B cell (primary cell): ENCODE results near the gene TNF. TPM values are rescaled to one million over a fixed set of nuclear protein-coding genes. Genes with fewer than 3 reads are reported as not detected.

Experiments
- ATAC-seq: fragments of 200-7000 bp; cut with Tn5 transposase; one replicate; pipeline ENCODE4 v1.10.0; 2021; ENCODE audit warnings: low read depth, mild to moderate bottlenecking, moderate number of reproducible peaks, moderate library complexity
- CTCF ChIA-PET: fragments of 350-600 bp; sonication (Branson Sonifier 250); formaldehyde crosslinking; loops from one replicate; lab custom pipeline; 2021; ENCODE audit warnings: antibody characterized with exemption, inconsistent platforms; lab: Charles Lee
- POLR2A ChIA-PET: fragments of 350-600 bp; sonication (Branson Sonifier 250); formaldehyde crosslinking; loops from one replicate; lab custom pipeline; 2021; ENCODE audit warnings: antibody characterized with exemption; lab: Charles Lee
- DNase-seq: peaks from one replicate; pipeline ENCODE4 v3.0.0; 2013
- H2AFZ ChIP-seq: 2 replicates; pipeline ENCODE4 v1.6.1; 2012; ENCODE audit warnings: mild to moderate bottlenecking, low read depth, low read length; ENCODE audit not compliant: insufficient read depth, poor library complexity, severe bottlenecking
- H3K27ac ChIP-seq, 2 donors: 1 replicate in 1 of 2; 2 replicates in 1 of 2; pipeline ENCODE4 v1.5.1; 2012 to 2013; ENCODE audit warnings: low read length in 2 of 2, mild to moderate bottlenecking in 2 of 2, moderate library complexity in 1 of 2
- H3K27me3 ChIP-seq, 4 experiments: fragments of 200-600 bp in 1 of 4; sonication (generic) in 1 of 4; replicated peaks in 1 of 4; 1 replicate in 2 of 4; 2 replicates in 2 of 4; pipeline versions ENCODE4 v1.6.1 to v1.7.0; 2013 to 2016; ENCODE audit warnings: low read length in 3 of 4, mild to moderate bottlenecking in 2 of 4, mixed read lengths in 1 of 4, moderate library complexity in 1 of 4; ENCODE audit not compliant: insufficient read depth in 4 of 4, control insufficient read depth in 3 of 4; ENCODE audit errors: control extremely low read depth in 1 of 4
- H3K36me3 ChIP-seq, 2 experiments: replicated peaks in 1 of 2; 1 replicate in 1 of 2; 2 replicates in 1 of 2; pipeline versions ENCODE4 v1.6.1 to v1.7.1; 2013; ENCODE audit warnings: low read length in 1 of 2; ENCODE audit not compliant: insufficient read depth in 2 of 2, control insufficient read depth in 1 of 2; ENCODE audit errors: control extremely low read depth in 1 of 2, extremely low read depth in 1 of 2
- H3K4me1 ChIP-seq, 2 donors: fragments of 200-600 bp in 1 of 2; sonication (generic) in 1 of 2; 1 replicate in 1 of 2; 2 replicates in 1 of 2; pipeline versions ENCODE4 v1.5.1 to v1.6.1; 2013 to 2017; ENCODE audit warnings: low read length in 2 of 2; ENCODE audit not compliant: control insufficient read depth in 2 of 2, insufficient read depth in 2 of 2
- H3K4me2 ChIP-seq: replicated peaks from 2 replicates; pipeline ENCODE3; 2012; ENCODE audit warnings: mild to moderate bottlenecking, low read depth, low read length; ENCODE audit not compliant: poor library complexity, severe bottlenecking
- H3K4me3 ChIP-seq, 5 experiments: fragments of 200-600 bp in 1 of 5; sonication (generic) in 1 of 5; 1 replicate in 3 of 5; 2 replicates in 2 of 5; pipeline versions ENCODE4 v1.5.1 to v1.7.0; 2011 to 2016; ENCODE audit warnings: low read length in 4 of 5, mild to moderate bottlenecking in 4 of 5, low read depth in 2 of 5, control low read depth in 1 of 5, moderate library complexity in 1 of 5; ENCODE audit not compliant: insufficient read depth in 1 of 5; ENCODE audit errors: control extremely low read depth in 1 of 5, extremely low read depth in 1 of 5
- H3K79me2 ChIP-seq: fragments of 200-600 bp; sonication (generic); one replicate; pipeline ENCODE4 v1.6.0; 2016; ENCODE audit warnings: low read length; ENCODE audit not compliant: control insufficient read depth, insufficient read depth
- H3K9ac ChIP-seq: fragments of 200-600 bp; sonication (generic); 2 replicates; pipeline ENCODE4 v1.6.1; 2017; ENCODE audit warnings: mild to moderate bottlenecking, low read length, moderate library complexity
- H3K9me3 ChIP-seq, 3 donors: one replicate each; pipeline versions ENCODE4 v1.6.1 to v1.7.1; 2013; ENCODE audit warnings: low read length in 2 of 3; ENCODE audit not compliant: control insufficient read depth in 2 of 3, insufficient read depth in 1 of 3; ENCODE audit errors: control extremely low read depth in 1 of 3
- H4K20me1 ChIP-seq: 2 replicates; pipeline ENCODE4 v1.6.0; 2012; ENCODE audit warnings: mild to moderate bottlenecking, low read length; ENCODE audit not compliant: insufficient read depth, control insufficient read depth, poor library complexity, severe bottlenecking
- H3K27ac Mint-ChIP-seq: one replicate; pipeline ENCODE4 v1.8.0; 2021; ENCODE audit warnings: mixed read lengths
- H3K27me3 Mint-ChIP-seq: one replicate; pipeline ENCODE4 v1.8.0; 2021; ENCODE audit warnings: mixed read lengths
- H3K4me1 Mint-ChIP-seq: one replicate; pipeline ENCODE4 v1.8.0; 2021; ENCODE audit warnings: mixed read lengths
- H3K4me3 Mint-ChIP-seq: one replicate; pipeline ENCODE4 v1.8.0; 2021; ENCODE audit warnings: mixed read lengths
- H3K9me3 Mint-ChIP-seq: one replicate; pipeline ENCODE4 v1.8.0; 2022; ENCODE audit warnings: mixed read lengths; ENCODE audit not compliant: insufficient read depth
- EZH2 ChIP-seq: IDR thresholded peaks from 2 replicates; pipeline ENCODE4 v1.6.1; 2012; ENCODE audit warnings: borderline replicate concordance, low read depth, mild to moderate bottlenecking, moderate library complexity, low read length; ENCODE audit not compliant: insufficient read depth, poor library complexity, severe bottlenecking
- WGBS: methylation state at CpG from one replicate; pipeline ENCODE4 v1.1.5; 2013; ENCODE audit warnings: missing lambda C conversion rate; ENCODE audit not compliant: insufficient coverage; 5-methylcytosine and 5-hydroxymethylcytosine counted together
- intact Hi-C: fragments of 100-400 bp; cut with micrococcal nuclease; formaldehyde crosslinking; loops from one replicate; pipeline ENCODE4 v1.10.0; 2022
- polyA plus RNA-seq: library from polyadenylated mRNA; depleted of rRNA; stranded (reverse); fragments of >200 nt; gene quantifications from 2 replicates; pipeline ENCODE4 v1.2.3, GENCODE V29; 2012
- total RNA-seq, 2 donors: library from RNA; stranded (reverse); fragments of 120-200 nt in 1 of 2; gene quantifications; 1 replicate in 1 of 2; 2 replicates in 1 of 2; pipeline versions ENCODE4 v1.2.3 to v1.2.4, GENCODE V29; 2013 to 2022
- TF ChIP-seq, protein P1 (sequence below): fragments of 200-600 bp; IDR thresholded peaks from one replicate; pipeline ENCODE4 v1.8.0; 2022; ENCODE audit warnings: antibody characterized with exemption, mild to moderate bottlenecking

TNF gene
- total and polyA plus RNA-seq, 2 donors (not counting 1 experiment from before 2014, with no cell fraction given): 21.9 to 22.2 TPM

DNA sequence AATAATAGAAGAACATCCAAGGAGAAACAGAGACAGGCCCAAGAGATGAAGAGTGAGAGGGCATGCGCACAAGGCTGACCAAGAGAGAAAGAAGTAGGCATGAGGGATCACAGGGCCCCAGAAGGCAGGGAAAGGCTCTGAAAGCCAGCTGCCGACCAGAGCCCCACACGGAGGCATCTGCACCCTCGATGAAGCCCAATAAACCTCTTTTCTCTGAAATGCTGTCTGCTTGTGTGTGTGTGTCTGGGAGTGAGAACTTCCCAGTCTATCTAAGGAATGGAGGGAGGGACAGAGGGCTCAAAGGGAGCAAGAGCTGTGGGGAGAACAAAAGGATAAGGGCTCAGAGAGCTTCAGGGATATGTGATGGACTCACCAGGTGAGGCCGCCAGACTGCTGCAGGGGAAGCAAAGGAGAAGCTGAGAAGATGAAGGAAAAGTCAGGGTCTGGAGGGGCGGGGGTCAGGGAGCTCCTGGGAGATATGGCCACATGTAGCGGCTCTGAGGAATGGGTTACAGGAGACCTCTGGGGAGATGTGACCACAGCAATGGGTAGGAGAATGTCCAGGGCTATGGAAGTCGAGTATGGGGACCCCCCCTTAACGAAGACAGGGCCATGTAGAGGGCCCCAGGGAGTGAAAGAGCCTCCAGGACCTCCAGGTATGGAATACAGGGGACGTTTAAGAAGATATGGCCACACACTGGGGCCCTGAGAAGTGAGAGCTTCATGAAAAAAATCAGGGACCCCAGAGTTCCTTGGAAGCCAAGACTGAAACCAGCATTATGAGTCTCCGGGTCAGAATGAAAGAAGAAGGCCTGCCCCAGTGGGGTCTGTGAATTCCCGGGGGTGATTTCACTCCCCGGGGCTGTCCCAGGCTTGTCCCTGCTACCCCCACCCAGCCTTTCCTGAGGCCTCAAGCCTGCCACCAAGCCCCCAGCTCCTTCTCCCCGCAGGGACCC is 981 bp upstream of the TNF start:
- 59% methylated on average over 13 of the region's 14 CpGs for WGBS
- Histone ChIP-seq H3K9ac (peak overlapping the region; percentile 74), H3K36me3 (peaks cover 2 to 25% of the 10 kb centered on the region in 2 experiments), H3K27me3 (no peaks in the 10 kb centered on the region), H3K79me2 (peaks cover 93% of the 10 kb centered on the region), H3K4me2 (peak overlapping the region; percentile 88), H2AFZ (peak overlapping the region; percentile 36), H3K4me3 (peak overlapping the region in 3 of 5 experiments; percentile 74 to 85 (median 77)), H3K4me1 (peaks cover 80 to 98% of the 10 kb centered on the region in 2 donors), H3K9me3 (no peaks in the 10 kb centered on the region), H3K27ac (peak overlapping the region; percentile 80 to 89), H4K20me1 (peaks cover 10% of the 10 kb centered on the region)
- peak; percentile 30 for DNase-seq
- no peaks in the 10 kb centered on the region for H3K27me3 Mint-ChIP-seq
- no peaks in the 10 kb centered on the region for H3K9me3 Mint-ChIP-seq
- TF ChIP-seq, protein P1, sequence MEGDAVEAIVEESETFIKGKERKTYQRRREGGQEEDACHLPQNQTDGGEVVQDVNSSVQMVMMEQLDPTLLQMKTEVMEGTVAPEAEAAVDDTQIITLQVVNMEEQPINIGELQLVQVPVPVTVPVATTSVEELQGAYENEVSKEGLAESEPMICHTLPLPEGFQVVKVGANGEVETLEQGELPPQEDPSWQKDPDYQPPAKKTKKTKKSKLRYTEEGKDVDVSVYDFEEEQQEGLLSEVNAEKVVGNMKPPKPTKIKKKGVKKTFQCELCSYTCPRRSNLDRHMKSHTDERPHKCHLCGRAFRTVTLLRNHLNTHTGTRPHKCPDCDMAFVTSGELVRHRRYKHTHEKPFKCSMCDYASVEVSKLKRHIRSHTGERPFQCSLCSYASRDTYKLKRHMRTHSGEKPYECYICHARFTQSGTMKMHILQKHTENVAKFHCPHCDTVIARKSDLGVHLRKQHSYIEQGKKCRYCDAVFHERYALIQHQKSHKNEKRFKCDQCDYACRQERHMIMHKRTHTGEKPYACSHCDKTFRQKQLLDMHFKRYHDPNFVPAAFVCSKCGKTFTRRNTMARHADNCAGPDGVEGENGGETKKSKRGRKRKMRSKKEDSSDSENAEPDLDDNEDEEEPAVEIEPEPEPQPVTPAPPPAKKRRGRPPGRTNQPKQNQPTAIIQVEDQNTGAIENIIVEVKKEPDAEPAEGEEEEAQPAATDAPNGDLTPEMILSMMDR: no peak
- no peak for TF ChIP-seq EZH2
- peaks cover 94% of the 10 kb centered on the region for H3K4me1 Mint-ChIP-seq
- ChIA-PET POLR2A (interaction anchor here (0.5 to 42.6 kb wide), 5 partner anchors 8 to 1358 kb away, joined by 3 to 1450 read pairs (median 5); partner anchors contain the start of genes ATP6V1G2, DDX39B, LST1 and LTA), CTCF (interaction anchor here (1.5 to 35.3 kb wide), 4 partner anchors 9 to 34 kb away, joined by 4 to 2241 read pairs (median 565); partner anchors contain the start of genes ATP6V1G2, LST1, LTA and LTB)
- H3K4me3 Mint-ChIP-seq: peak overlapping the region; percentile 89
- ATAC-seq: no peak
- peak overlapping the region; percentile 93 for H3K27ac Mint-ChIP-seq
- intact Hi-C loops: no loop called here
